Vagina (tissue), 2 donors: ENCODE measurements around the gene DNM3. TPM values are rescaled to one million over a fixed set of nuclear protein-coding genes. Genes with fewer than 3 reads are reported as not detected.

Experiments
- DNase-seq, 2 donors: peaks; one replicate each; pipeline ENCODE4 v3.0.0-alpha.2; 2017; ENCODE audit errors: extremely low spot score in 2 of 2
- H3K27ac ChIP-seq: fragments of 200-600 bp; sonication (generic); one replicate; pipeline ENCODE4 v1.5.1; 2019
- H3K27me3 ChIP-seq: fragments of 200-600 bp; sonication (generic); one replicate; pipeline ENCODE4 v1.5.1; 2019
- H3K36me3 ChIP-seq, 2 donors: fragments of 200-600 bp; sonication (generic); one replicate each; pipeline ENCODE4 v1.5.1; 2017 to 2019
- H3K4me1 ChIP-seq: fragments of 200-600 bp; sonication (generic); one replicate; pipeline ENCODE4 v1.5.1; 2019
- H3K4me3 ChIP-seq, 2 donors: fragments of 200-600 bp; sonication (generic); 1 replicate in 1 of 2; 2 replicates in 1 of 2; pipeline ENCODE4 v1.5.1; 2016 to 2019
- H3K9me3 ChIP-seq: fragments of 200-600 bp; sonication (generic); one replicate; pipeline ENCODE4 v1.5.1; 2019
- CTCF ChIP-seq, 3 experiments: fragments of 450-650 bp in 2 of 3; fragments of 200-600 bp in 1 of 3; sonication (generic) in 1 of 3; IDR thresholded peaks; one replicate each; pipeline ENCODE4 v1.5.1; 2017 to 2019; ENCODE audit warnings: antibody characterized with exemption in 3 of 3, mild to moderate bottlenecking in 2 of 3, moderate library complexity in 2 of 3
- POLR2A ChIP-seq, 2 donors: fragments of 450-650 bp; IDR thresholded peaks; one replicate each; pipeline ENCODE4 v1.6.1; 2017; ENCODE audit warnings: antibody characterized with exemption in 2 of 2, mild to moderate bottlenecking in 2 of 2, moderate library complexity in 2 of 2
- POLR2AphosphoS5 ChIP-seq, 2 donors: sonication (generic); formaldehyde crosslinking; IDR thresholded peaks; one replicate each; pipeline ENCODE4 v1.9.0; 2017; ENCODE audit warnings: antibody characterized with exemption in 2 of 2, mild to moderate bottlenecking in 2 of 2, low read depth in 1 of 2; ENCODE audit not compliant: insufficient read depth in 1 of 2
- intact Hi-C: fragments of 100-400 bp; cut with DNase I; formaldehyde crosslinking; loops from one replicate; pipeline ENCODE4 v1.15.1; 2023
- total RNA-seq: library from RNA; depleted of rRNA; stranded (reverse); fragments of >200 nt; gene quantifications from one replicate; pipeline ENCODE4 v1.2.3, GENCODE V29; 2016

The DNM3 gene
- total RNA-seq, 1 donor from 2014 or later: 15.5 TPM

DNA sequence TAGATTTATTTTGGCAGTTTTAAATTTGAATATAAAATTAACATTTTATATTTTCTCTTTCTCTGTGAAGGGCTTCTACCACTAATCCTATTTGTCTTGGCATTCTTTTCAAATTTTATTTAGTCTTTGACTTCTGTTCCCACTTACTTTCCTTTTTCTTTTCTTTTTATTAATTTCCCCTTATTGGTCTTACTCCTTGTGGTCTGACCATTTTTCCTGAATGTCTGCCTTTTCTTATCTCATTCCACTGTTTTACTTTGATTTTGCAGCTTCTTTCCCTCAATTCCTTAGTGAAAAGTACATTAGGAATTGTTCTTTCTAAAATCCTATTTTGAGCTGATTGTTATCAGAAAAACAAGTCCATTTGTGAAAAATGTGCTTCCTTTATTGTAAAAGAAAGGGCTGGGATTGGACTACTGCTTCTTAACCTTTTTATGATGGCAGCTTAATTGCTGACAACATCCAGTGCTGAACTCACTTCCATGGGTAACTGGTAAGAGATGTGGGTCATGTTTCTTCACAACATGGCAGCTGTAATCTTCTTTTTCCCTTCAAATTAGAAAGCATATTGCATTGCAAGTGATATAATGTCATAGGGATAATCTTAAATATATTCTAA, 284.6 kb downstream of the DNM3 start:
- intact Hi-C loops: no loop called here
- TF ChIP-seq POLR2AphosphoS5 (IDR thresholded peaks at IDR 0.05; ENCODE audit: insufficient read depth in 1 of 2, low read depth in 1 of 2): no peak
- no peak for TF ChIP-seq POLR2A (IDR thresholded peaks at IDR 0.05)
- no peak for TF ChIP-seq CTCF (IDR thresholded peaks at IDR 0.05)
- H3K27ac ChIP-seq: no peak overlapping the region

GRCh38 chr1:172132836-172133235, 291.5 kb downstream of the DNM3 start:
- H3K4me1 ChIP-seq: no peaks in the 10 kb centered on the region
- no peak overlapping the region for H3K4me3 ChIP-seq
- no peaks in the 10 kb centered on the region for H3K9me3 ChIP-seq
- TF ChIP-seq POLR2AphosphoS5 (IDR thresholded peaks at IDR 0.05; ENCODE audit: insufficient read depth in 1 of 2, low read depth in 1 of 2) (no peak), POLR2A (IDR thresholded peaks at IDR 0.05) (no peak), CTCF (IDR thresholded peaks at IDR 0.05) (no peak)
- no peaks in the 10 kb centered on the region for H3K36me3 ChIP-seq
- no peak overlapping the region for H3K27ac ChIP-seq
- no peaks in the 10 kb centered on the region for H3K27me3 ChIP-seq
- no peak for DNase-seq
- intact Hi-C loops: no loop called here

More for the DNA sequence above, 284.6 kb downstream of the DNM3 start:
- Histone ChIP-seq H3K27me3 (no peaks in the 10 kb centered on the region), H3K9me3 (no peaks in the 10 kb centered on the region), H3K4me3 (no peak overlapping the region), H3K36me3 (no peaks in the 10 kb centered on the region), H3K4me1 (no peaks in the 10 kb centered on the region)
- DNase-seq: no peak

- no peaks in the 10 kb centered on the region for H3K27me3 ChIP-seq
- H3K4me1 ChIP-seq: peaks cover 12% of the 10 kb centered on the region
- H3K4me3 ChIP-seq: no peak overlapping the region
- H3K9me3 ChIP-seq: no peaks in the 10 kb centered on the region
- no peak for DNase-seq
- no peak for TF ChIP-seq POLR2A (IDR thresholded peaks at IDR 0.05)
- no peak for TF ChIP-seq CTCF (IDR thresholded peaks at IDR 0.05)
- TF ChIP-seq POLR2AphosphoS5 (IDR thresholded peaks at IDR 0.05; ENCODE audit: insufficient read depth in 1 of 2, low read depth in 1 of 2): no peak
- no peaks in the 10 kb centered on the region for H3K36me3 ChIP-seq
- H3K27ac ChIP-seq: no peak overlapping the region
- intact Hi-C loops: no loop called here
These were observed 292.9 kb downstream of the DNM3 start for GRCh38 chr1:172134087-172134731.

DNA sequence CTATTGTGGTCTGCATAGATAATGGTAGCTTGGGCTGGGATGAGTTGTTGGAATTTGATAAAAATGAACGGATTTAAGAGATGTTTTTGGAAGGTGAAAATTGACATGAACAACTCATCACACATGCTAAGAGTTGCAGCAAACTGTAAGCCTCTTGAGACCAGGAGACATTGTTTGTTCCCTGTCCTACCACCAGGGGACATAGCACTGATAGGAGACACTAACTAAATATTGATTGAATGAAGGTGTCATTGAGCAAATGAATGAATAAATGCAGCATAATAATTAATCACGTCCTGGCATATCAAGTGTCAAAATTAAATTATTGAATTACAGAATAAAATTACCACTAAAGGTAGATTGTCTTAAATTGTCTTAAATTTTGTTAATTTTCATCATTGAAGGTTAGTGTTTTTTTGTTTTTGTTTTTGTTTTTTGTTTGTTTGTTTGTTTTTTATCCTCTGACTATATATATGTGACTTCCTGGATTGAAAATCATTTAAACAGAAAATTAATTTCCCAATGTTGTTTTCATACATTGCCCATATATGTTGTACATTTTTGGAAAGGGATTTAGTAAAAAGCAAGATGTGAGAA, 293.9 kb downstream of the DNM3 start:
- no peaks in the 10 kb centered on the region for H3K9me3 ChIP-seq
- H3K4me3 ChIP-seq: no peak overlapping the region
- DNase-seq: no peak
- H3K36me3 ChIP-seq: no peaks in the 10 kb centered on the region
- H3K4me1 ChIP-seq: peaks cover 22% of the 10 kb centered on the region
- no peaks in the 10 kb centered on the region for H3K27me3 ChIP-seq
- TF ChIP-seq CTCF (IDR thresholded peaks at IDR 0.05) (peak in 1 of 3 experiments; percentile 45), POLR2AphosphoS5 (IDR thresholded peaks at IDR 0.05; ENCODE audit: insufficient read depth in 1 of 2, low read depth in 1 of 2) (no peak)
- intact Hi-C loops: no loop called here
- no peak overlapping the region for H3K27ac ChIP-seq
